ENCODE data around the gene ADH1B.
"Not testable (repeated sequence)": the region's sequence is repeated elsewhere in the genome, so short reads cannot be mapped to it uniquely, and the experiment has no call there.

Gene ADH1B

DNA sequence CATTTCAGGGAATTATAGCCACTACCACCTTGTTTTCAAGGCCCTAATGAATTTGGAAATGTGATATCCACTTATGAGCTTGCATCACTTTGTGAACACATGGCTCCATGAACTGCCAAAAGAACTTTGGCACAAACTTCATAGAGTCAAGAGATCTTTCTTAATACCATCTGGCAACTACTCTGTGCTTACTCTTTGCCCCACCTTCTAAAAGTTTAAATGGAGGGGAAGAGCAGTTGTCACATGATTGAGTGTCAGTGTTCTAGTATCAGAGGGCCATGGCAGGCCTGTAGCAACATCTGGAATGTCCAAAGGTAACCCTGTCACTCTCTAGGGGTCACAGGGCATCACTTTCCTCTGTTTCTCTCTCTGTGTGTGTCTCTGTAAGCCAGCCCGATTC lies 2.6 kb upstream of the ADH1B start:
- no peak for DNase-seq

- not testable (repeated sequence) for DNase-seq
These were observed 3.4 kb downstream of the ADH1B start for GRCh38 chr4:99317811-99318210.

DNA sequence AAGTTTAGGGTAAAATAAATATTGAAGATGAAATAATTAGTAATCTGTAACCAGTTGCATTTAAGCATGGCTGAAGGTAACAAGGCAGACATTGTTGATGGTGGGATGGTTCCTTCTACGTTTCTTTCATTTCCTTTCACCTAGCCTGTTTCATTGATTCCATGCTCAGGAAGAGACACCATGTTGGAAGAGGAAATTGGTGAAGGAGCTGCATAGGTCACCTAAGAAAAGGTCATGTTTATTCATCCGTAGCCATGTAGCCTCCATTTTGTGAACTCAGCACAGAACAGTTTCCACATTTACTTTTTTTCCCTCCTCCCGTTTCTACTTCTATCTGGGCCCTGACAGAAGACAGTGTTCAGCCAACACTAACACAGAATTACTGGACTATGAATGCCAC lies 3.8 kb downstream of the ADH1B start:
- no peak for DNase-seq

DNA sequence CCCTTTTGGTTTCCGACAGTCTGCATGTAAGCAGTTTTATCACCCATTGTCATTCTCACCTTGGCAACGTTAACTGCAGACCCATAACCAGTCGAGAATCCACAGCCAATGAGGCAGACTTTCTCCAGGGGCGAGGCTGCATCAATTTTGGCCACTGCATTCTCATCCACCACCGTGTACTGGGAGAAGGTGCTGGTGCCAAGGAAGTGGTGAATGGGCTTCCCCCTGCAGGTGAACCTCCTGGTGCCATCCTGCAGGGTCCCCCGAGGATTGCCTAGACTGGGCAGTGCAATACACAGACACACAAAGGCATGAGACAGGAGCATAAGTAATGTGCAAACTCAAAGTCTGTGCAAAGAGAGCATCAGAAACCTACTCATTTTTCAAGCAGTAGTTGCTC lies 5.4 kb downstream of the ADH1B start:
- no peak for DNase-seq

DNA sequence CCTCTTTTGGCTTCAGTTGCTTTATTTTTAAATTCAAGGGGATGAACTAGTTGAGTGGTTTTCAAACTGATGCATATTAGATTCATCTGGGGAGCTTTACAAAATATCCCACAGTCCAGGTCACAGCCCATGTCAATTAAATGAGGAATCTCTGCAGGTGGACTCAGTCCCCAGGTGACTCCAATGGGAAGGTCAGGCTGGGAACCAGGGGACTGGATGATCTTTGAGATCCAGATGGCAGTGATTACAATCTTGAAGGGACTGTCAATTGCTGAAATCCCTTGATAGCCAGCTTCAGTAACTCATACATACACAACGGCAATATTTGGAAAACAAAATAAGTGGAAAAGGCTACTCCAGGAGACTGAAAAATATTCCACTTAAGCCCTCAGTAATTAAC lies 7.0 kb downstream of the ADH1B start:
- no peak for DNase-seq

- no peak for DNase-seq
These were observed 10.8 kb downstream of the ADH1B start for GRCh38 chr4:99310389-99310788.

DNA sequence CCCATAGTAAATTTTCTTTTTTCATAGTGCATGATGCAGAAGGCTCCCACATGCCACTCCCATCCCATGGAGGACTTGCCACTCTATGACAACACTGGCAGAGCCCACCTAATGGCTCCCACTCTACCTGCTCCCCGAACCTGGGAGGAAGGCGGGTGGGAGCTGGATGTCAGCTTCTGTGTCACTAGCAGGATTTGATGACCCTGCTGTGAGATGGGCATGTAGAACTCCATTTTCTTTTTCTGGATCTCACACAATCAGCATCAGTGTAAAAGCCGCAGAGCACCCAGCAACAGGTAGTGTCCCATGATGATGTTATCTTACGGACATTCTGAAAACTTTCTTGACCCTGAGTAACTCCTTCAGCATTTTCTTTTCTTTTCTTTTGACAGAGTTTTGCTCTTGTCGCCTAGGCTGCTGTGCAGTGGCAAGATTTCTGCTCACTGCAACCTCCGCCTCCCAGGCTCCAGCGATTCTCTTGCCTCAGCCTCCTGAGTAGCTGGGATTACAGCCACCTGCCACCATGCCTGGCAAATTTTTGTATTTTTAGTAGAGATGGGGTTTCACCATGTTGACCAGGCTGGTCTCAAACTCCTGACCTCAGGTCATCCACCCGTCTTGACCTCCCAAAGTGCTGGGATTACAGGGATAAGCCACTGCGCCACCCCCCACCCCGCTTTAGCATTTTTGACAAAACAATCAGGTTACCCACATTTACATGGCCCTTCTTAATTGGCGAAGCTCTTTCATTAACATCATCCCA lies 15.4 kb downstream of the ADH1B start:
- no peak for DNase-seq

GRCh38 chr4:99301376-99302164 lies 19.6 kb downstream of the ADH1B start:
- DNase-seq, result no peak

- no peak for DNase-seq
These were observed 20.3 kb downstream of the ADH1B start for GRCh38 chr4:99300934-99301333.

GRCh38 chr4:99293357-99293756 lies 27.8 kb downstream of the ADH1B start:
- DNase-seq, result no peak

DNA sequence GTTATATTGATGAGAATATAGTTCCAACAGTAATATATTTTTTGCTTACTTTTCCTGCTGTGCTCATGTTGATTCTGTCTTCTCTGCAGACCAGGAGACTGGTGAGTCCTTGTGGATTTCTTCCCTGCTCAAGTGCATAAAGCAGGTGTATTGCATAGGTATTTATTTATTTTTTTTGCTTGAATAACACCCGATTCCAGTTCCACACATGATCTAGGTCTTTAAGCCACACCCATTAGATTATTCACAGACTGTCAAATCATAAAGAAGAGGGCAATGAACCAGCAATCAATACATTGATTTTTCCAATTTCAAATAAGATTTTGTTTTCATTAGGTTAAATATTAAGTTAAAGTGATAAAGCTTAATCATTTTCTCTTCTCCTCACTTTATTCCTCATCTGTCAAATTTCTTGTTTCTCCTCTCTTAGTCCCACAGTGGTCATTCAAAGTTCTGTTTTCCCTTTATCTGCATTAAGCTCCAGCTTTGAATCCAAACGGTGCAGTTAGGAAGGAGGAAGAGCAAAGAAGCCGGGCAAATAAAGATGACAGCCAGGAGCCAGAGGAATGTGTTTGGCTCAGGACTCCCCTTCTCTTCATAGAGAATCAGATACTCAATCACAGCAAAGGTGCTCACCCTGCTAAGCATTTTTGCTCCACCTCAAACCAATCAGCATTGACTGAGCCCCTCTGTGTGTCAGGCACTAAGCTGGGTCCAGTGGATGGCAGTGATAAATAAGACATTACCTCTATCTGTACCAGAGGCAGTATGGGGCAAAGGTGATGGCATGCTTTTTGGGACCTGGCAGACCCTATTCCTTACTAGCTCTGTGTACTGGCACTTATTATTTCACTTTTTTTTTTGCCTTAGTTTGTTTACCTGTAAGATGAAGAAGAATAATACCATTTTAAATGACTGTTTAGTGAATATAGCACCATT lies 30.1 kb downstream of the ADH1B start, which contains the start of gene ADH1A:
TSS of gene ADH1A (minus strand) at position 138 of the 939 bp plus-strand sequence. CDS start at position 67, 71 bp downstream.
- no peak for DNase-seq

DNA sequence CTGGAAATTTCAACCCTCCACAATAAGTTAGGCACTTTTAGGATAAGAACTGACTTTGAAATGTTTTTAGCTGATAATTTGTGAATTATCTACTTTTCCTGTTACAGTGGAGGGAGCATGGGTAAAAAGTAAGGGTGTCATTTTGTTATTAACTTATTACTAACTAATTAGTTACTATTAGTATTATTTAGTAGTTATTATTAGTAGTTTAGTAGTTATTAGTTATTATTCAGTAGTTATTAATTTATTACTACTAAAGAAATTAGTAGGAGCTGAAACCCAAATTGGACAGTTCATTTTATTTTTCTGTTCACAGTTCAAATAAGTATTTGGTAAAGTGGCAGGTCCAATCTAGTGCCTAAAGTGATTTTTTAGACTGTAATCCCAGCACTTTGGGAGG lies 35.8 kb downstream of the ADH1B start:
- no peak for DNase-seq

- no peak for DNase-seq
These were observed 38.5 kb downstream of the ADH1B start for GRCh38 chr4:99282731-99283130.

DNA sequence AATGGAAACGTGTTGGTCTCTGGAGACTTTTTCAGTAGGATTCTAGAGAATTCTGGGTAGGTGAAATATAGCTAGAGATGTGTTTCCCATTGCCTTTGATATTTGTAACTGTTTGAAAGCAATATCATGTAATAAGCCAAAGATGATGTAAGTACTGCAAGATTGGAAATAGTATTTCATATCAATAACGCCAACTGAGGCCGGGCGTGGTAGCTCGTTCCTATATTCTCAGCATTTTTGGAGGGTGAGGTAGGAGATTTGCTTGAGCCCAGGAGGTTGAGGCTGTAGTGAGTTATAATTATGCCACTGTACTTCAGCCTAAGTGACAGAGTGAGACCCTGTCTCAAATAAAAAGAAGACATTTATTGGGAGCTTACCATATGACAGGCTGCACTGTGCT lies 39.9 kb downstream of the ADH1B start:
- no peak for DNase-seq

GRCh38 chr4:99276417-99276816 lies 44.8 kb downstream of the ADH1B start:
- no peak for DNase-seq

- DNase-seq, result no peak
These were observed 45.3 kb downstream of the ADH1B start for GRCh38 chr4:99275885-99276284.

DNA sequence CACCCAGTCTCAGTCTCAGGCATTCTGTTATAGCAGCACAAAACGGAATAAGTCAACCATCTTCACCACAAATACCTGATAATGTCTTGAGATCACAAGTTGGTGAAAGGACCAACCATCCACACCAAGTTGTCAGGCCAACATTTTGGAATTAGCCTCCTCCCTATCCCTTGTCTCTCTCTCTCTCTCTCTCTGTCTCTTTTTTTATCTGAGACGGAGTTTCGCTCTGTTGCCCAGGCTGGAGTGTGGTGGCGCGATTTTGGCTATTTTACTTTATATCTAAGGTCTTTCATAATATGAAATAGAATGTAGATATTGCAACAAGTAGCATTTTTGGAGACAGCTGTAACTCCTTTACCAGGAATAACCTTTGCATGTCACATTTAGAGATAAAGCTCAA lies 46.2 kb downstream of the ADH1B start:
- no peak for DNase-seq

GRCh38 chr4:99273704-99274103 lies 47.5 kb downstream of the ADH1B start:
- no peak for DNase-seq

GRCh38 chr4:99264927-99265326 lies 56.3 kb downstream of the ADH1B start:
- no peak for DNase-seq
